NCI-H2081 treated with DMSO at 0.1 percent for 48 hours (cell line): ENCODE measurements around the gene NR0B2.
"Not testable (repeated sequence)": the region's sequence is repeated elsewhere in the genome, so short reads cannot be mapped to it uniquely, and the experiment has no call there.

ENCODE experiments used
- DNase-seq: peaks from one replicate; lab custom pipeline; 2025; lab: John Stamatoyannopoulos, UW

Gene NR0B2

GRCh38 chr1:26913754-26914619, at the start of gene NR0B2:
Gene NR0B2, minus strand, starts transcription at chr1:26913975. Its CDS starts 35 bp downstream, at chr1:26913940.
- DNase-seq, result peak; percentile 76

- no peak for DNase-seq
These were observed 48.1 kb upstream of the NR0B2 start for GRCh38 chr1:26961826-26962225.

- no peak for DNase-seq
These were observed 46.8 kb upstream of the NR0B2 start for GRCh38 chr1:26960625-26960966.

GRCh38 chr1:26959722-26960624, 46.2 kb upstream of the NR0B2 start, which contains the start of gene KDF1:
Gene KDF1, minus strand, starts transcription at chr1:26960468. Its CDS starts 8,088 bp downstream, at chr1:26952380.
- DNase-seq, result no peak

GRCh38 chr1:26959270-26959669, 45.5 kb upstream of the NR0B2 start:
- DNase-seq, result no peak

GRCh38 chr1:26957306-26957705, 43.5 kb upstream of the NR0B2 start:
- DNase-seq, result no peak

- DNase-seq, result no peak
These were observed 42.5 kb upstream of the NR0B2 start for GRCh38 chr1:26956321-26956720.

- DNase-seq, result no peak
These were observed 39.6 kb upstream of the NR0B2 start for GRCh38 chr1:26953374-26953773.

- DNase-seq, result no peak
These were observed 38.2 kb upstream of the NR0B2 start for GRCh38 chr1:26951821-26952497.

- DNase-seq, result no peak
These were observed 37.4 kb upstream of the NR0B2 start for GRCh38 chr1:26951216-26951615.

- DNase-seq, result no peak
These were observed 36.8 kb upstream of the NR0B2 start for GRCh38 chr1:26950602-26951001.

- no peak for DNase-seq
These were observed 36.1 kb upstream of the NR0B2 start for GRCh38 chr1:26949926-26950319.

- no peak for DNase-seq
These were observed 35.6 kb upstream of the NR0B2 start for GRCh38 chr1:26949266-26949925.

GRCh38 chr1:26948725-26949057, 34.9 kb upstream of the NR0B2 start:
- not testable (repeated sequence) for DNase-seq

GRCh38 chr1:26946270-26946669, 32.5 kb upstream of the NR0B2 start:
- no peak for DNase-seq

- no peak for DNase-seq
These were observed 32.0 kb upstream of the NR0B2 start for GRCh38 chr1:26945728-26946127.

GRCh38 chr1:26945138-26945537, 31.4 kb upstream of the NR0B2 start:
- DNase-seq, result no peak

GRCh38 chr1:26942656-26943055, 28.9 kb upstream of the NR0B2 start:
- DNase-seq, result no peak

GRCh38 chr1:26941311-26941710, 27.5 kb upstream of the NR0B2 start:
- DNase-seq, result no peak

GRCh38 chr1:26938659-26939025, 24.9 kb upstream of the NR0B2 start:
- DNase-seq, result no peak

- no peak for DNase-seq
These were observed 24.4 kb upstream of the NR0B2 start for GRCh38 chr1:26938004-26938658.
